T-helper 17 cell (primary cell): ENCODE results near the gene RAD18. TPM values are rescaled to one million over a fixed set of nuclear protein-coding genes. Genes with fewer than 3 reads are reported as not detected.

ENCODE experiments used
- ATAC-seq: fragments of 150-1000 bp; cut with Tn5 transposase; 2 replicates; pipeline ENCODE4 v1.10.0; 2021; ENCODE audit warnings: mild to moderate bottlenecking, moderate library complexity
- DNase-seq, 3 donors: peaks; one replicate each; pipeline versions ENCODE4 v3.0.0 to v3.0.0-alpha.2; 2020 to 2021
- H3K9me3 ChIP-seq: one replicate; pipeline ENCODE4 v1.7.0; 2013; ENCODE audit warnings: low read length, mild to moderate bottlenecking; ENCODE audit not compliant: control insufficient read depth, poor library complexity, severe bottlenecking
- H3K27ac Mint-ChIP-seq: one replicate; pipeline ENCODE4 v1.8.0; 2022; ENCODE audit warnings: mild to moderate bottlenecking, moderate library complexity, mixed read lengths
- H3K27me3 Mint-ChIP-seq: one replicate; pipeline ENCODE4 v1.8.0; 2022; ENCODE audit warnings: mixed read lengths
- H3K36me3 Mint-ChIP-seq: one replicate; pipeline ENCODE4 v1.8.0; 2022; ENCODE audit warnings: low read depth, mixed read lengths
- H3K4me1 Mint-ChIP-seq: one replicate; pipeline ENCODE4 v1.8.0; 2022; ENCODE audit warnings: mild to moderate bottlenecking, mixed read lengths
- H3K4me3 Mint-ChIP-seq: one replicate; pipeline ENCODE4 v1.8.0; 2022; ENCODE audit warnings: mild to moderate bottlenecking, moderate library complexity, mixed read lengths
- total RNA-seq, 4 donors: library from RNA in 2 of 4; stranded (reverse) in 2 of 4; gene quantifications; one replicate each; pipeline ENCODE4 v1.2.3 and lab custom pipeline; 2022 to 2026

The RAD18 gene
- total RNA-seq, 2 donors from 2014 or later, result 13.8 to 23.0 TPM

DNA sequence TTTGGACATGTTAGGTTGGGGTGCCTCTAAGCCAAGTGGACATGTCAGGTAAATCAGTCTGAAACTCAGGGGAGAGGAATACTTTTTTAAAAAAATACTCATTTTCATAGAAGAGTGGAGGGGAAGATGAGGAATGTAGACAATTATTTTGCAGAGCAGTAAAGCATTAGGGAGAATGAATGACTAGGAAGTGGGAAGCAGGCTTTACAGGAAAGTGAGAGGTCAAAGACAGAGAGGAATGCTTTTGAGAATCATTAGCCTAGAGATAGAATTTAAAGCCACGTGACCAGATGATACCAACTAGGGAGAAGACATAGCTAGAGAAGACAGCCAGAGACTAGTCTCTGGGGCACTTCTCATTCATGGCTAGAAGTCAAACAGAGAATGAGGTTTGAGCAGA lies 91.0 kb downstream of the RAD18 start:
- H3K4me1 Mint-ChIP-seq, result no peaks in the 10 kb centered on the region
- DNase-seq, result no peak
- H3K36me3 Mint-ChIP-seq, result peaks cover 5% of the 10 kb centered on the region
- H3K4me3 Mint-ChIP-seq, result no peak overlapping the region
- ATAC-seq, result no peak
- H3K27ac Mint-ChIP-seq, result no peak overlapping the region
- H3K27me3 Mint-ChIP-seq, result no peaks in the 10 kb centered on the region
- no peaks in the 10 kb centered on the region for H3K9me3 ChIP-seq

DNA sequence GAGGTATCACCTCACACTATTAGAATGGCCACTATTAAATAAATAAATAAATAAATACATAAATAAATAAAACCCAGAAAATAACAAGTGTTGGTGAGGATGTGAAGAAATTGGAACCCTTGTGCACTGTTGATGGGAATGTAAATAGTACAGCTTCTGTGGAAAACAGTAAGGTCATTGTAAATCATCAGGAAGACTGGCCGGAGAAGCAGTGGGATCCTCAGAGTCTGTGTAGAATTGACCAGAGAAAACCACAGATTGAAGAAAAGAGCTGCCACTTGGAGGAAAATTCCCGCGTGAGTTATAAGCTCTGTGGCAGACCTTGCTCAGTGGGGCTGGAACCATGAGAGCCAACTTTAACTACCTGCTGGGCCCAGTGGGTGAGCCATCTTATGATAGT lies 92.0 kb downstream of the RAD18 start:
- no peak overlapping the region for H3K27ac Mint-ChIP-seq
- ATAC-seq (no peak), DNase-seq (no peak)
- H3K4me1 Mint-ChIP-seq, result no peaks in the 10 kb centered on the region
- no peak overlapping the region for H3K4me3 Mint-ChIP-seq
- H3K27me3 Mint-ChIP-seq, result no peaks in the 10 kb centered on the region
- H3K9me3 ChIP-seq, result no peaks in the 10 kb centered on the region
- H3K36me3 Mint-ChIP-seq, result peaks cover 4% of the 10 kb centered on the region

DNA sequence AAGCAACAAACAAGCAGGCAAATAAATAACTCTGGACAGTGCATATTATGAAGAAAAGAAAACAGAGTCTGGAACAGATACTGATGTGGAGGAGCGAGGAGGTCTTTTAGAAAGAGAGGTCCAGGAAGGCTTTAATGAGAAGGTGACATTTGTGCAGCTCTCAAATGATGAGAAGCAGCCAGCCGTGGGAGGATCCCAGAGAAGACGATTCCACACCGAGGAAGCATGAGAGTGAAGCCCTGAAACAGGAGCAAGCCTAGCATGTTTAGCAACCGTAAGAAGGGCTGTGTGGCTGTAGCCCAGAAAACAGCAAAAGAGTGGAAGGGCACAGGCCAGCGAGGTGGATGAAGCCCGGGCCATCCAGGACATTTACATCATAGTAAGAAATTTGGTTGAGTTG lies 93.1 kb downstream of the RAD18 start:
- Mint-ChIP-seq H3K4me3 (no peak overlapping the region), H3K36me3 (peaks cover 4% of the 10 kb centered on the region), H3K4me1 (peaks cover 2% of the 10 kb centered on the region), H3K27ac (no peak overlapping the region), H3K27me3 (no peaks in the 10 kb centered on the region)
- H3K9me3 ChIP-seq, result no peaks in the 10 kb centered on the region
- ATAC-seq (no peak), DNase-seq (no peak)

DNA sequence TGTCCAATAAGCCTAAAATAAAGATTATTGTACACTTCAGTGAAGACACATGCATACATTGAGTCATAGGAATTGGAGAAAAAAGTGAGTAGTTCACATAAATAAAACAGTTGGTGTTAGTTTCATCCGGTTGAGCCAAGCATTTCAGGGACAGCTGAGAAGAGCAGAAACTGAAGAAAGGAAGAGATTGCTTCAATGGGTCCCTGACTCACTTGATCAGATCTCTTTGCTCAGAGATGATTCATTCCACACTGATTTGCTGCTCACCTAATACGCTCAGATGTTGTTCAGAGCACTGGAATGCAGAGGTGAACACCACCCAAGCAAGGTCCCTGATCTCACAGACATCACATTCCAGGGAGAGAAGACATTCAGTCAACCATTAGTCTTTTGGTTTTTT lies 93.7 kb downstream of the RAD18 start:
- no peak for ATAC-seq
- H3K4me1 Mint-ChIP-seq, result peaks cover 2% of the 10 kb centered on the region

DNA sequence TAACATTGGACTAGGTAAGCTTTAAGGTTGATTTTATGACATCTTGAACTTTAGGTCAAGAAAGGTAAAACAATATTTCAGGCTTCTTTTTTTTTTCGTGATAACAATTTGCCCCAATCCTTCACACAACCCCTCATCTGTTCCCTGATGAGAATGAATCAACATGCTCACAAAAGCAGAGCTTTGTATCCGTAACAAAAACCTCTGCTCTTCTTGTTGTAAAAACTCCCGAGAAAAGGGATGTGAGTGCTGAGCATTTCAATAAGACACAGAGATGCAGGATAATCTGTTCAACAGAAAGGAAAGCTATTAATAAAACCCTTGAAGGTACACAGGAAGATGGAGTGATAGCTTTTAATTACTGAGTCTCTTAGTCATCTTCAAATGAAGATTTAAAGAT lies 94.3 kb downstream of the RAD18 start:
- Mint-ChIP-seq H3K27ac (no peak overlapping the region), H3K27me3 (no peaks in the 10 kb centered on the region), H3K36me3 (peaks cover 4% of the 10 kb centered on the region), H3K4me3 (no peak overlapping the region), H3K4me1 (peaks cover 2% of the 10 kb centered on the region)
- no peak for DNase-seq
- no peak for ATAC-seq
- no peaks in the 10 kb centered on the region for H3K9me3 ChIP-seq

More for the DNA sequence above, 93.7 kb downstream of the RAD18 start:
- H3K9me3 ChIP-seq, result no peaks in the 10 kb centered on the region
- H3K27ac Mint-ChIP-seq, result no peak overlapping the region
- H3K27me3 Mint-ChIP-seq, result no peaks in the 10 kb centered on the region
- H3K4me3 Mint-ChIP-seq, result no peak overlapping the region
- DNase-seq, result no peak
- H3K36me3 Mint-ChIP-seq, result peaks cover 4% of the 10 kb centered on the region

DNA sequence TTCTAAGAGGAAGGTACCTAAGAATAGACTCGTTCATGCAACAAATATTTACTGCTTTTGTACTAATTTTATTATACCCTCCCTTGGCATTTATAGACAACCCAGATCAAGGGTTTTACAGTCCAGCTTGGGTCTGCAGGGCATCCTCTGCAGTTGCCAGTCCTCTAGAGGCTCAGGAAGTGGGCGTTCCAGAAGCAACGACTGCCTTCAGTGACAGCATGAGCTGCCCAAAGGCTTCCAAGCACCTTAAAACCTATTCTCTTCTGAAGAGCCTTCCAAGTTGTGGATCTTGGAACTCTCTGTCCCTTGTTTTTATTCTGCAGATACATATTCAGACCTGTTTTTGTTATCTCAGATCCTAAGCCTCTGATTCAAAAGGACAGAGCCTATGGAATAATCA lies 95.6 kb downstream of the RAD18 start:
- no peak for ATAC-seq
- Mint-ChIP-seq H3K36me3 (peaks cover 4% of the 10 kb centered on the region), H3K4me1 (peaks cover 2% of the 10 kb centered on the region), H3K27ac (no peak overlapping the region), H3K27me3 (no peaks in the 10 kb centered on the region), H3K4me3 (no peak overlapping the region)
- no peak for DNase-seq
- no peaks in the 10 kb centered on the region for H3K9me3 ChIP-seq

DNA sequence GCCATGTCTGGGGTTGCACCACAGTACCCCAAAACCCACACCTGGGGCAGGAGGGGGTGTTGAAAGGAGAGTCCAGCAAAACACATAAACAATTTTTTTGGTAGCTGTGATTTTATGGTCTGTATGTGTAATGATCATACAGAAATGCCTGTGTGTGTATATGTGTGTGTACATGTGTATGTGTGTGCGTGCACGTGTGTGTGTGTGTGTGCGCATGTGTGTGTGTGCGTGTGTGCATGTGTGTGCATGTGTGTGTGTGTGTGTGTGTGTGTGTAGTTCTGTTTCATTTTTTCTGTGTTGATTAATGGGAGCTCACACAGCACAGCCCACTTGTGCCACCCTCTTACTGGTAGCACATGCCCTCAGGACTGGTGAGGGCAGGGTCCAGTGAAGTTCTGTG lies 97.6 kb downstream of the RAD18 start:
- Mint-ChIP-seq H3K4me1 (peaks cover 2% of the 10 kb centered on the region), H3K36me3 (peaks cover 4% of the 10 kb centered on the region), H3K27me3 (no peaks in the 10 kb centered on the region), H3K27ac (no peak overlapping the region), H3K4me3 (no peak overlapping the region)
- no peaks in the 10 kb centered on the region for H3K9me3 ChIP-seq
- ATAC-seq (no peak), DNase-seq (no peak)

DNA sequence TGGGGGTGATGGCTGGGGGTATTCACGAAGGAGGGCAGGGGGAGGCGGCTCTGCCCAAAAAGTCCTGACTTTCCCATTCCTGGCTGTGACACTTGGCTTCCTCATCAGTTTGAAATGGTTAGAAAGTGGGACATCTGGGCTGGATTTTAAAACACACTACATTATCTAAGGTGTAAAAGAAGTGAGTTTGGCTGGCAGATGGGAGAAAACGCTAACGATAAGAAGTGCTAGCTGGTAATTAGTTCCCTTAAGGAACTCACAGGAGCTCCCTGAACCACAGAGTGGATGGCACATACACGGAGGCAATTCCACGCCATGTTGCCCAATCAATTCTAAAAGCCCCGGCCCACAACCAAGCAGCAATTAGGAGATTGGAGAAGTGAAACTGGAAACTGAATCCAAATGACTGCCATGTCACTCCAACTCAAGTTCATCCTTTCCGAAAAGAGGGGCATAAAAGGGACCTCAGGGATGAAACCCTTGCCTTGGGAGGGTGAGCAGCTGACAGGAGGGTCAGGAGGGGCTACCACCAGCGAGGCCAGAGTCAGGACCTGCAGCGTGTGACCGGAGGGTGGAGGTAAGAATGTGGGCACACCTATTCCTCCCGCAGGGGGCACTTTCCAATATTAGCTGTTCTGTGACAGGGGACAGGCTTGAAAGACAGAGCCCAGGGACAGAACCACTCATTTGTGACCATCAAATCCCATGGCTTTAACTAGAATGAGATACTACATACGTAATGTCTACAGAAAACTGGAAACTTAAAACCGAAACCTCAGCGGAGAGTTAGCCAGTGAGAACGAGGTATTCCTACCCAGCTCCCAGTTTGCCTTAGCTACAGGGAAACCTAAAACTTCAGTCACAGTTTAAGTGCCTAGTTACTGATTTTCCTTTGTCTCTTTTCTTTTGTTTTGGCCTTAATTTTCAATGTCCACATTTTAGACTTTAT lies 98.6 kb downstream of the RAD18 start:
- H3K27me3 Mint-ChIP-seq, result no peaks in the 10 kb centered on the region
- DNase-seq (no peak), ATAC-seq (no peak)
- H3K36me3 Mint-ChIP-seq, result peaks cover 2% of the 10 kb centered on the region
- peaks cover 2% of the 10 kb centered on the region for H3K4me1 Mint-ChIP-seq
- H3K9me3 ChIP-seq, result no peaks in the 10 kb centered on the region
- no peak overlapping the region for H3K27ac Mint-ChIP-seq
- H3K4me3 Mint-ChIP-seq, result no peak overlapping the region

DNA sequence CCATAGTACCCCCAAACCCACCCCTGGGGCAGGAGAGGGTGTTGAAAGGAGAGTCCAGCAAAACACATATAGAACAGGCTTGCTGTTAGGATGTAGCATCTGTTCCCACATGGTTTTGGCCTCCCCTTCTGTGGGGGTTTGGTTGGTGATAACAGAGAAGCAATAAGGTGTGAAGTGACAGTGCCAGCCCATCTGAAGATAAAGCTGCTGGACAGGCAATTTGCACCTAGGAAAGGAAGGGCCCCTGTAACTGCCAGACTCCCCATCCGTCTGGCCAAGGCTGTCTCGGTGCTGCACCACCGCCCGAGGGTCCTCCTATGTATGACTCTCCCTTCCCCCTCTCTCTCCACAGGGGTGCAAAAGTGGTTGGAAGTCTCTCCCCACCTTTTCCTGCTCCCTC lies 99.4 kb downstream of the RAD18 start:
- H3K27ac Mint-ChIP-seq, result no peak overlapping the region
- peaks cover 2% of the 10 kb centered on the region for H3K4me1 Mint-ChIP-seq
- H3K4me3 Mint-ChIP-seq, result no peak overlapping the region
- no peak for ATAC-seq
- H3K36me3 Mint-ChIP-seq, result peaks cover 2% of the 10 kb centered on the region
- DNase-seq, result no peak
- H3K9me3 ChIP-seq, result no peaks in the 10 kb centered on the region
- no peaks in the 10 kb centered on the region for H3K27me3 Mint-ChIP-seq

DNA sequence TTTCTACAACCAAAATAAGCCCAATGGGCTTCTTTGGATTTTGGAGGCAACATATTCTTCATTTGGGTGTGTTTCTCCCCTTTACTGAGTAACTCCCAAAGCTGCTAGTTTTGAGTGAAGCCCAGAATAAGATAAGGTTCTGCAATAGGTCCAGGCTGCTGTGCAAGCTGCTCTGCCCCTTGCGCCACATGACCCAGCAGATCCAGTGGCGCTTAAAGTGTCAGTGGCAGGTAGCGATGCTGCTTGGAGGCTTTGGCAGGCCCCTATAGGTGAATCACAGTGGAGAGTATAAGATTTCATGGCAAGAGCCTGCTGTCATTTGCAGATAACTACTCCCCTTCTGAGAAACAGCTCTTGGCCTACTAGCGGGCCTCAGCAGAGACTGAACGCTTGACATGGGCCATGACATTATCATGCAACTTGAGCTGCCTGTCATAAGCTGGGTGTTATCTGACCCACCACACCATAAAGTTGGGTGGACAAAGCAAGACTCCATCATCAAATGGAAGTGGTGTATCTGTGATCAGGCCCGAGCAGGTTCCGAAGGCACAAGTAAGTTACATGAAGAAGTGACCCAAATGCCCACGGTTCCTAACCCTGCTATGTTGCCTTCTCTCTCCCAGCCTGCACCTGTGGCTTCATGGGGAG lies 105.4 kb downstream of the RAD18 start:
- no peak overlapping the region for H3K4me3 Mint-ChIP-seq
- no peak overlapping the region for H3K27ac Mint-ChIP-seq
- H3K27me3 Mint-ChIP-seq, result no peaks in the 10 kb centered on the region
- peaks cover 2% of the 10 kb centered on the region for H3K36me3 Mint-ChIP-seq
- DNase-seq (no peak), ATAC-seq (no peak)
- no peaks in the 10 kb centered on the region for H3K4me1 Mint-ChIP-seq
- H3K9me3 ChIP-seq, result no peaks in the 10 kb centered on the region

DNA sequence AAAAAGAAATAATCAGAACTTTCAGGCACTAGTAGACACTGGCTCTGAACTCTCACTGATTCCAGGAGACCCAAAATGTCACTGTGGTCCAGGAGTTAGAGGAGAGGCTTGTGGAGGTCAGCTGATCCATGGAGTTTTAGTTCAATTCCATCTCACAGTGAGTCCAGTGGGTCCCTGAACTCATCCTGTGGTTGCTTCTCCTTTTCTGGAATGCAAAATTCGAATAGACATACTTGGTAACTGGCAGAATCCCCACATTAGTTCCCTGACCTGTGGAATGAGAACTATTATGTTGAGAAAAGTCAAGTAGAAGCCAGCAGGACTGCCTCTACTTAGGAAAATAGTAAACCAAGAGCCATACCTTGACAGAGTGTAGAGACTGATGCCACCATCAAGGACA lies 106.6 kb downstream of the RAD18 start:
- H3K36me3 Mint-ChIP-seq, result peaks cover 2% of the 10 kb centered on the region
- no peak for ATAC-seq
- no peak overlapping the region for H3K4me3 Mint-ChIP-seq
- no peaks in the 10 kb centered on the region for H3K27me3 Mint-ChIP-seq
- H3K4me1 Mint-ChIP-seq, result no peaks in the 10 kb centered on the region
- H3K27ac Mint-ChIP-seq, result no peak overlapping the region
- no peak for DNase-seq
- H3K9me3 ChIP-seq, result no peaks in the 10 kb centered on the region

DNA sequence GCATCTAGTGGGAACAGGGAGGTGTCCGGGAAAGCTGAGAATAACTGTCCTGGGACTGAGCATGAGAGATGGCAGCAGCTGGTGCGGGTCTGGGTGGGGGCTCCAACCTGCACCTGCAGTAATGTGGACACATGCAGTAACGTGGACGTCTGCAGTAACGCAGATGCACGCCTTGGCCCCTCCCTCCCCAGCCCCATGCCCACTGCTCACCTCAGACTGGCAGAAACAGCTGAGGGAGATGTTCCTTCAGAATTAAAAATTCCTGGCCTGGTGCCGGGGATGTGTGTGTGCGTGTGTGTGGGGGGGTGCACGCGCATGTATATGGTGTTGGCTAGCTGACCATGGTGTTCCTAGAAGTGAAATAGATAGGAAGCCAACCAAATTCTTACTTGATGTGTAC lies 107.2 kb downstream of the RAD18 start:
- DNase-seq, result no peak
- no peak for ATAC-seq
- H3K27me3 Mint-ChIP-seq, result no peaks in the 10 kb centered on the region
- H3K9me3 ChIP-seq, result no peaks in the 10 kb centered on the region
- no peaks in the 10 kb centered on the region for H3K4me1 Mint-ChIP-seq
- no peak overlapping the region for H3K27ac Mint-ChIP-seq
- H3K4me3 Mint-ChIP-seq, result no peak overlapping the region
- peaks cover 2% of the 10 kb centered on the region for H3K36me3 Mint-ChIP-seq

DNA sequence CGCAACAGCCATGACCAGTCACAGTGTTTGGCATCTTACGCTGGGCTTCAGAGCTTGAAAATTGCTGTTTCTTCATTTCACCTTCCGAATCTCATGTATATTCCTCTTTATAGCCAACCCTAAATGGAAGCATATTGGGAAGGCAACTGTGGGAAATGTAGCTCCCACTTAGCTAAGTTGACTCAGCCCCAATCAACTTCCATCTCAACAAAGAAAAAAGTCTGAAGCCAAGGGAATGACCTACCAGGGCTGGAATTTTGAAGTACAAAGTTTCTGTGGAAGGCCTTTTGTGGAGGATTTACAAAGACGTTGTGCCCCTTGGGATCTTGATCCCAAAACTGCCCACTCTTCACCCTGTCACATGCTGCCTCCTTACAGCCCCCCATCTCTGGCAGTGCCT lies 108.6 kb downstream of the RAD18 start:
- H3K27me3 Mint-ChIP-seq, result no peaks in the 10 kb centered on the region
- H3K4me1 Mint-ChIP-seq, result no peaks in the 10 kb centered on the region
- no peak overlapping the region for H3K4me3 Mint-ChIP-seq
- no peak overlapping the region for H3K27ac Mint-ChIP-seq
- no peaks in the 10 kb centered on the region for H3K9me3 ChIP-seq
- peaks cover 2% of the 10 kb centered on the region for H3K36me3 Mint-ChIP-seq
- no peak for DNase-seq
- no peak for ATAC-seq

DNA sequence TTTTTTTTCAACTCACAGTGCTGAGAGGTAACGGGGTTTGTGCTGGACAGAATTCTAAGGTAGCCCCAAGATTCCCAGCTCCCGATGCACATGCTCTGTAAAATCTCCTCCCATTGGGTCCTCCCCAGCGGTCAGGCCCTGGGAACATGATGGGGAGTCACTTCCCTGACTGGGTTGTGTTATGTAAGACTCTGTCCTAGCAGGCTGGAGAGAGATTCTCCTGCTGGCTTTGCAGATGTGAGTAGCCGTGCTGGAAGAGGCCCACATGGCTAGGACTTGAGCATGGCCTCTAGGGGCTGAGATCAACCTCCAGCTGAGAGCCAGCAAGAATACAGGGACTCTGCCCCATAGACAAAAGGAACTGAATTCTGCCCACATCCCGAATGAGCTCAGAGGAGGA lies 110.2 kb downstream of the RAD18 start:
- Mint-ChIP-seq H3K27me3 (no peaks in the 10 kb centered on the region), H3K4me3 (no peak overlapping the region), H3K36me3 (peaks cover 2% of the 10 kb centered on the region), H3K4me1 (no peaks in the 10 kb centered on the region), H3K27ac (no peak overlapping the region)
- DNase-seq (no peak), ATAC-seq (no peak)
- H3K9me3 ChIP-seq, result no peaks in the 10 kb centered on the region
